GM19238 (cell line): Measurements from ENCODE around the gene CD300LB.
"Not testable (repeated sequence)": the region's sequence is repeated elsewhere in the genome, so short reads cannot be mapped to it uniquely, and the experiment has no call there.

ENCODE experiments used
- DNase-seq: peaks from one replicate; pipeline ENCODE4 v3.0.0; 2011; ENCODE audit warnings: low spot score; ENCODE audit not compliant: insufficient read length

Gene CD300LB

GRCh38 chr17:74531231-74531761 is at the start of gene CD300LB:
CD300LB (minus strand) TSS chr17:74531475; CDS start chr17:74531350, 125 bp downstream.
- DNase-seq: no peak

GRCh38 chr17:74579900-74580299 is 48.6 kb upstream of the CD300LB start:
- no peak for DNase-seq

- no peak for DNase-seq
These were observed 47.7 kb upstream of the CD300LB start for GRCh38 chr17:74578979-74579378.

GRCh38 chr17:74574489-74575142 is 43.3 kb upstream of the CD300LB start:
- no peak for DNase-seq

GRCh38 chr17:74573635-74574034 is 42.4 kb upstream of the CD300LB start:
- not testable (repeated sequence) for DNase-seq

- no peak for DNase-seq
These were observed 41.9 kb upstream of the CD300LB start for GRCh38 chr17:74573169-74573568.

- no peak for DNase-seq
These were observed 40.5 kb upstream of the CD300LB start for GRCh38 chr17:74571621-74572270.

GRCh38 chr17:74569020-74570003 is 38.0 kb upstream of the CD300LB start:
- DNase-seq: no peak

- DNase-seq: no peak
These were observed 37.0 kb upstream of the CD300LB start for GRCh38 chr17:74568106-74568873.

GRCh38 chr17:74567397-74567796 is 36.1 kb upstream of the CD300LB start, which contains the start of gene CD300H:
CD300H (minus strand) TSS chr17:74567509.
- no peak for DNase-seq

GRCh38 chr17:74566132-74566753 is 35.0 kb upstream of the CD300LB start:
- DNase-seq: no peak

- no peak for DNase-seq
These were observed 33.9 kb upstream of the CD300LB start for GRCh38 chr17:74565126-74565525.

GRCh38 chr17:74563358-74563757 is 32.1 kb upstream of the CD300LB start:
- DNase-seq: no peak

GRCh38 chr17:74561586-74561985 is 30.3 kb upstream of the CD300LB start:
- no peak for DNase-seq

- DNase-seq: no peak
These were observed 27.7 kb upstream of the CD300LB start for GRCh38 chr17:74558882-74559519.

GRCh38 chr17:74558402-74558801 is 27.1 kb upstream of the CD300LB start:
- DNase-seq: not testable (repeated sequence)

- no peak for DNase-seq
These were observed 24.2 kb upstream of the CD300LB start for GRCh38 chr17:74555427-74555940.

GRCh38 chr17:74554909-74555308 is 23.6 kb upstream of the CD300LB start:
- DNase-seq: no peak

GRCh38 chr17:74552037-74552436 is 20.8 kb upstream of the CD300LB start:
- DNase-seq: no peak

GRCh38 chr17:74550602-74551001 is 19.3 kb upstream of the CD300LB start:
- no peak for DNase-seq
